Measurements from ENCODE around the gene DNHD1.

GRCh38 chr11:6556139-6556949 is 59.3 kb downstream of the DNHD1 start:
- TF ChIP-seq CTCF (conservative IDR thresholded peaks at IDR 0.05; ENCODE audit: low read length) (no peak), EZH2phosphoT487 (IDR thresholded peaks at IDR 0.05; ENCODE audit: borderline replicate concordance) (no peak)

Data from Loucy (cell line).